Epithelial cell of prostate (primary cell): Measurements from ENCODE around the gene IRX6.

ENCODE experiments used
- DNase-seq: peaks from one replicate; pipeline ENCODE4 v3.0.0-alpha.2; 2011; ENCODE audit warnings: low read depth, low spot score
- H3K27ac ChIP-seq: fragments of 450-650 bp; 2 replicates; pipeline ENCODE4 v1.5.1; 2017; ENCODE audit warnings: mild to moderate bottlenecking

Gene IRX6

DNA sequence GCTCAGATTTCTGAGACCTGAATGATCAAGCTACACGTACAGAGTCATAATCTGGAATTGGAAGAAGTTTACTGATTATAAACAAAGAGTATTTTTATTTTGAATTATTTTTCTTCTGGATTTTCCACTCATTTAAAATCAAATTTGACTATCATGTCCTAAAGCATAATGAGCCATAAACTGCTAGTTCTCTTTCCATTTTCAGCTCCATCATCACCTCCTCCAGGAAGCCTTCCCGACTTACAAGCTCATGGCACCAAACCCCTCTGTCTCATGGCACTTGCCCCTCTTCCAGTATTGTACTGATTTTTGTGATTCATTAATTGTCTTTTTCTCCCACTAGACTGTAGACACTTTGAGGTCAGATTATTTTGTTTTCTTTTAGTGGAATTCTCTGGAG is 35.9 kb downstream of the IRX6 start:
- no peak for DNase-seq
- H3K27ac ChIP-seq: no peak overlapping the region

DNA sequence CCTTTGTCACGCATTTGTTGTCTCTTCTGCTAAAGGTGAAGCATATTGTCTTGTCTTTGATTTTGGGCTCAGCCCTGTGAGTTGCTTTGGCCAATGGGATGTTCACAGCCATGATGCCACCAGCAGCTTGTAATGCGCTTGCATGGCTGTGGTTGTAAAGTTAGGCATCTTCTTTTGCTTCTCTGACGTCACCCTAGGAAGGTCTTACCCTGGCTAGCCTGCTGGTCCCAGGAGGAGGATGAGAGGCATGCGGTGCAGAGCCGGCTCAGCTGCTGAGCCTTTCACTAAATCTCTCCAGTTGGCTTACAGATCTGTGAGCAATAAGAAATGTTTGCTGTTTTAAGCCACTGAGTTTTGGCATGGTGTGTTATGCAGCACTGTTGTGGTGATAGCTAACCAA is 40.8 kb downstream of the IRX6 start:
- H3K27ac ChIP-seq: no peak overlapping the region
- DNase-seq: no peak

DNA sequence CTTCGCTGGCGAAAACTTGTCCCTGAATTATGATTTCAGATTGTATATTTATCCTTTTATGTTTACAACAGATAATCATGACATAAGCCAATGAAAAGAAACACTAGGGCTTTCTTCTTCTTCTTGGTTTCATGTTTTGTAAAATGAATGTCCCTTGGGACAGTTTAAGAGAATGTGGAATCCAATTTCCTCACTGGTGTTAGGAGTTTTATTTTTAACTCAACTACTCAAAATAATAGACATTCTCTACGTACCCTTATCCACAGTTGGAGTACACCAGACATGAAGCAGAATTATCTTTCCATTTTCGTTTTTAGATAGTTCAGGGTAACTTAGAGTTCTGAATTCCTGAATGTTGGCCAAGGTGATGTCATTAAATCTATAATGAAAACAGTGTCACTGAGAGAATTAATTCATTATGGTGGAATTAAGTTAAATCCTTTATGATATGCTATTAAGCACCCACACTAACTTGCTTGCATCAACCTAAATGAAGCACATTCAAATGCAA is 43.4 kb downstream of the IRX6 start:
- no peak for DNase-seq
- H3K27ac ChIP-seq: no peak overlapping the region

DNA sequence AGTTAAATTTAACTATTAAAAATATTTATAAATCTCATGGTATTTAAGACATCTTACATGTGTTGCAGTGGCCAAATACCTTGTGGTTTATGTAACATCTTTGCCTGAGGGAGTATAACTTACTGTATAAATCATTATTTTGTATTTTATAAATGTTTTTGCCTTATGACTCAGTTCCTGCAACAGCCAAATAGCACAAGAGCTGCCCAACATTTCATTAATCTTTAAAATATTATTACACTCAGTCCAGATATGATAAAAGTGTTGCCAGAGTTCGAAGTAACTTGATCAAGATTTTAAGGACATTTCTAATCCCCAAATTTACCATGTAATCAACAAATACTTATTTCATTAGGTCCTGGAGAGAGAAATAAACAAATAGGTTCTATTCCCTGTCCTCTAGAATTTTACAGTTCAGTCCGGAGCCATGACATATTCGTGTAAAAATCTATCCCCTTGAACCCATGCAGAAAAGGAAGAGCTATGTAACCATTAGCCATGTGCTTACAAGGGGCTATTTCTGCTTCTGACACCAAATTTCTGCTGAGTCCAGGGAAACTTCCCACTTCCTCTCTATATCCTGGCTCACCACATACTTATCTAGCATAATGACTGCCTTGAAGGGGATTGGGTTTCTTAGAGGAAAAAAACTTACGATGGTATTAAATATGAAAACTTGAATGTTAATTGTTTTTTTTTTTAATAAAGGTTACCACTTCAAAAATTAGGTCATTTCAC is 44.0 kb downstream of the IRX6 start:
- H3K27ac ChIP-seq: no peak overlapping the region
- no peak for DNase-seq

DNA sequence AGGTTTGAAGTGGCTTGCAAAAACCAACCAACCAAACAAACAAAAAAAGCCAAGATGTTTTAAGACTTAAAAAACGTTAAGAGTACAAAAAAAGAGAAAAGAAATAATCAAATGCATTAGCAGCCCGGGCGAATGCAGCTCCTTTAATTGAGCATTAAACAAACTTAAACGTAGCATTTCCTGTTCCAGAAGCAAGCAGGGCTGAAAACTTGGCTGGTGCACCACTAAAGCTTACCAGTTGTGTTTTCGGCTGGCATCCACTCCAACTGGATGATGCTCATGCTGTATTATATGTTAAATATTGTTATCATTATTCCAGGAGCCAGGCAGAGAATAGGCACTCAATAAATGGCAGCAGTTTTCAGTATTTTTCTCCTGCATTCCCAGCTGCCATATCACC is 45.1 kb downstream of the IRX6 start:
- no peak overlapping the region for H3K27ac ChIP-seq
- no peak for DNase-seq

DNA sequence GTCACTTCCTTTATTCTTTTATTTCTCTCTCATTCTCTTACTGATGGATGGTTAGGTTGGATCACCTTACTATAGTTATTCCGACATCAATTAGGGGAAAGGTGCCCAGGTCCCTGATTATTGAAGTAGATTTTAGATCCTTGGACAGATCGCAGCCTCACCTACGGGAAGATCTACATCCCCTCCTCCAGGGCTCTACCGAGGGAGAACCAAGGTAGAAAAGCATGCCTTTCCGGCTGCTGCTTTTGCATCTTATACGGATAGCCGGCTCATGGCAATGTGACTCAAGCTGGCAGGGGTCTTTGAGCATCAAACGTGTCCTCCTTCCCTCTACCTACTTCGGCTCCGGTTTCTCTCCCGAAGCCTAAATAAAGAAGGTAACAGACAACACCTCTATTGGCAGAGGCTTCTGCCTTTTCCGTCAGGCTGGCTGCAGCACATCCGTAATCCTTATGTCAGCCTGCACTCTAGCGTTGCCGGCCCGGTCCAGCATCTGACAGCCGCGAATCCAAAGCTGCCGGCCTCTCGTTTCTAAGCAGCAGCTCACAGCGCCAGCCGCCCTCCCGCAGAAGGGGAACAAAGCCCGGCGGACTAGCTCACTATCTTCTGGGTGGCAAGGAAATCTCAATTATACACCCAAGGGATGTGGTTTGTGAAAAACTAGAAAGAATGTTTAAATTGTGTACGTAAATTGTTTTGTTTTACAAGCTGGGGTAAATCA is 46.9 kb downstream of the IRX6 start:
- no peak overlapping the region for H3K27ac ChIP-seq
- DNase-seq: no peak

DNA sequence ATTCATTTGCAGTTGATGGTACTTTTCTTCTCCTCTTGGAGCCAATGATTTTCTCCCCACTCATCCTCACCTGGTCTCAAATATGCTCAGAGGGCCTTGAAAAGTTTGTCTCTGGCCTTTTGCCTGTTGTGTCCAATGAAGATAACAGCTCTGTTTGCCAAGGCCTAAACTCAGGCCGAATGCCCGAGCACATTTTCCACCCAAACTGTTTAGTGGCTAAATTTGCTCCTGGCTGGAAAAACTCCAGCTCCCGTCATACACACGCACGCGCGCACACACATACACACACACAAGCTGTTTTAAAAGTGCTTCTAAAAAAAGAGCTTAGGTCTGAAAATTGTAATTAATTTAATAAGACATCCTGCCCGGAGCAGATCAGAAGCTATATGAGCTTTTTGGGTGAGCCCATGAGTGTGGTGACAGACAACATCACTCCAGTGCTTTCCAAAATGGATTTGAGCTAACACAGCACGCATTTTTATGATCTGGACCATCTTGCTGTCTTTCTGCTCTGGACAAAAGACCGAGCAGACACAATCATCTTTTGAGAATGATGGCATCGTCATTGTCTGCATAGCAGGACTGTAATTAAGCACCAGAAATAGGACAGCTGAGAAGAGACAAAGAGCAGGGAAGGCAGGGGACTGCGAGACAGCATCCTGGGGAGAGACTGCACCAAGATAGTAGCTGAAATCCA is 48.9 kb downstream of the IRX6 start:
- no peak overlapping the region for H3K27ac ChIP-seq
- DNase-seq: no peak

DNA sequence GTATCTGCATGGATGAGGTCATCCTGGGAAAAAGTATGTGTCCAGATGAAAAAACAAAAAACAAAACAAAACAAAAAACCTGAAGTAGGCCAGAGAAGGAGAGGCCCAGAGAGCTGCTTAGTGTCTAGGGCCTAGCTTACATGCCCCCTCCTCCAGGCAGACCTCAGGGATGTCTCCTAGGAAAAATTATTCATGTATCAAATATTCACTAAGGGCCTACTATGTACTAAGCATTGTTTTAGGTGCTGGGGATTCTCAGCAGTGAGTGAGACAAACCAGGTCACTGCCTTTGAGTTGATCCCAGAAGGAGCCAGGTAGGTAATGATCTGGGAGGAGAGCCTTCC is 49.5 kb downstream of the IRX6 start:
- no peak overlapping the region for H3K27ac ChIP-seq
- no peak for DNase-seq

DNA sequence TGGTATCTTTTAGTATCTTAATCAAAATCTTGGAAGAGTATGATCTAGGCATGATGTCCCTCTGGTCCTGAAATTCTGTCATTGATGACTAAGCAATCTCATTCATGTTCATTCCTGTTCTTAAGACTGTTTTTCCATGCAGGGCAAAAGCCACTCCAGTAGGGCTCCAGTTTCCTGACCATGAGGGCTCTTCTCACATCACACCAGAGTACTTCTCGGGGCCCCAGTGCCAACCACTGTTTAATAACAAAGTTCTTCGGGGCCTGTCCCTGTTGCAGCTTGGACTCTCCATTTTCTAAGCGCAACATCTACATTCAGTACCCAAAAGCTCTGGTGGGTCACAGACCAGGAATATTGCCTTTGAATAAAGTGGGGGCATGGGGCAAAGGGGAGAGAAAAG is 52.0 kb downstream of the IRX6 start:
- no peak for DNase-seq
- no peak overlapping the region for H3K27ac ChIP-seq

DNA sequence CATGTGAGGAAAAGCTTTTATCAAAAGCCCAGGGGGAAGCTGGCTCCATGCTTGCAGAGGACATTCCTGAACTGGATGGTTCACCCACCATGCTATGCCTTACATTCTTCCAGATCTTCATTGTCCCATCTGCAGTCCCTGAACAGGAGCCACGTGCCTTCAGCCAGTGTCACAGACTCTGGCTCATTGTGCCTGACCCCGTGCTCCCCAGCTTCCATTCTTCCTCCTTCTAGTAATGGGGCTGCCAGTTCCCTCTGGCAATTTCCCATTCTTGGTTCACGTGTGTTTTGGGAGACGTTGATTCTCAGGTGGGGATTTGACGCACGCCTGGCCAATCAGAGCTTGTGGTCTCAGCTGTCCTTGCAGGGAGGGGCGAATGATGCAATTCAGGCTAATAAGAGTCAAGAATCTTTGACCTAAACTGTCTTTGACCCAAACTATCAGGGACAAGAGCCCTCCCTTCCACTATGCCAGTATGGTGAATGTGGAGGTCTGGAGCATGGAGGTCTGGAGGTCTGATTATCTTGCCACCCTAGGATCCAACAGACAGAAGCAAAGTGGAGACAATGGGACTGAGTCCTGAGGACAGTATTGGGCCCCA is 52.7 kb downstream of the IRX6 start:
- DNase-seq: no peak
- H3K27ac ChIP-seq: no peak overlapping the region

DNA sequence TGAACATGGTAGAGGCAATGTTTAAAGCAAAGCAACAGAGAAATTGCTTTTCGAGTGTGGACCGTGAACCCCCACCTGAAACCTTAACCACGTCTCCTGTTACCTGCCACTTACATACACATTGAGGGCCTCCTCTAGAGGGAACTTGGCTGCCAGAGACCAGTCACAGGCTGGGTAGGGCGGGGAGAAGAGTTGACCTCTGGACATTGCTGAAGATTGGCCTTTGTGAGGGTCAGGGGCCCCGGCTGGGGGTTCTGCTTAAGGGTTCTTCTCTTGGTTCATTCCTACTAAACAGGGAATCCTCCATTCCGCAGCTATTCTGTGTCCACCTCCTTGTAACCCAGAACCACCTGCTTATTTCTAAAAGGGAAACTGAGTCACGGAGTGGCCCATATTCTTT is 53.8 kb downstream of the IRX6 start:
- H3K27ac ChIP-seq: no peak overlapping the region

DNA sequence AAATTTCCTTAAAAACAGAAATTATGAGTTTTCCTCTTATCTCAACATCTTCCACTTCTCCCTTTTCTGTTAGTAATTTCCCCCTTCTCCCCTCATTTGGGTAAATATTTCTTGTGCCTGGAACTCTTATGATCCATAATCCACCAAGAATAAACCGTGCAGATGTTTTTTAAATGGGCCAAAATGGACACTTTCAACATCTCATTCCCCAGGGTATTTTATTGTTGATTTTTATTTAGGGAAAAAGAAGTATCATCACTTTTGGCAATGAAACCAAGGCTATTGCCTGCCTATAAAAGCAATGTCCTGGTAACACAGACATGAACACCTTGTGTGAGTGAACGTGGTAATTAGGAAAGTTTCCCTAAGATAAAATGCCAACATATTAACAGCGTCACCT is 54.6 kb downstream of the IRX6 start:
- H3K27ac ChIP-seq: no peak overlapping the region
- DNase-seq: no peak

More for the DNA sequence above, 53.8 kb downstream of the IRX6 start:
- no peak for DNase-seq

DNA sequence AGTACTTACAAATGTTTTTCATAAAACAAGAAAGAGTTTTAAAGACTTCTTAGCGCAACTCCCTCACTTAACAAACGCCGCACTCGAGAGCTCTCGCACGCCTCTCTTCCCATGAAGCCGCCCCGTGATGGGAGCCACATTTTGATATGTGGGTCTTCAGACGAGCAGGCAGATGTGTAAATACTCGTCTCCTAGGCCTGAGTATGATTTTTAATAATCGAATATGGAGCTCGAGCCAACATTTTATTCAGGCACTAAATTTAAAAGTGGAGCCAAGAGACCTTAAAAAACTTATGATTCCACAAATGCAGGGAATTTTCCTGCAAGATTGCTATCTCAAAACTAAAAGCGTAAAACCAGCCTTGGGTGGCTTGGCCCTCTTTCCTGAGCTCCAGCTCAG is 55.4 kb downstream of the IRX6 start:
- no peak overlapping the region for H3K27ac ChIP-seq

DNA sequence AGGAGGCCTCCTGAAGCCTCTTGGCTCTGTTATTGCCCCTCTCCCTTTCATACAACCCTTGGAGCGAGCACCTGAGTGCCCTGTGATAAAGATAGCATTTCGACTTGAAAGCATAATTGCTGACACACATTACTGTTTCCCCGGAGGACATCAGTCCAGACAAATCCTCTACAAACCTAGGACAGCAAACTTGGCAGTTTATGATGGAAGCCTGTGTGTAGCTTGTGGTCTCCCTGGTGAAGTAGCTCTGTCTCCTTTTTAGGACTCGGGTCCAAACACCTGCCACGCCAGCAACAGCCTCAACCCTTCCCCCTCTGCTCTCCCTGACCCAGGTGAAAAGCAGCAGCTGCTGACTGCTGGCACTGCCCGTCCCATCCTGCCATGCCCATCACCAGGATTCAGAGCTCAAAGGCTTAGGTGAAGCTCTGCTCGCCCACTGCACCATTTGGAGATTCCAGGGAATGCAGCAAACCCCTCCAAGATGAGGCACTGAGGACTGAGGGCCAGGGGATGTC is 55.9 kb downstream of the IRX6 start:
- DNase-seq: no peak
- no peak overlapping the region for H3K27ac ChIP-seq

More for the DNA sequence above, 55.4 kb downstream of the IRX6 start:
- DNase-seq: no peak
